ENCODE results near the gene XRCC1. TPM values are rescaled to one million over a fixed set of nuclear protein-coding genes. Genes with fewer than 3 reads are reported as not detected.

Gene XRCC1
- polyA plus RNA-seq, 1 donor from 2014 or later: 18.6 TPM

GRCh38 chr19:43607238-43608205 is 32.2 kb upstream of the XRCC1 start:
- no peaks in the 10 kb centered on the region for H3K36me3 ChIP-seq (ENCODE audit: insufficient read depth, low read length)
- H3K79me2 ChIP-seq (replicated peaks; ENCODE audit: insufficient read depth, low read length): peaks cover 7% of the 10 kb centered on the region
- H3K9me2 ChIP-seq (ENCODE audit: insufficient read depth, low read length): no peaks in the 10 kb centered on the region
- no peak overlapping the region for H3K27ac ChIP-seq (ENCODE audit: low read length)
- H3K4me3 ChIP-seq (ENCODE audit: low read length): no peak overlapping the region
- peaks cover 4% of the 10 kb centered on the region for H4K20me1 ChIP-seq (ENCODE audit: insufficient read depth)
- no peak overlapping the region for H3K4me2 ChIP-seq (ENCODE audit: low read length)
- H3K9ac ChIP-seq (ENCODE audit: low read length): no peak overlapping the region
- TF ChIP-seq MXI1 (conservative IDR thresholded peaks at IDR 0.05; ENCODE audit: poor library complexity, severe bottlenecking): no peak
- TF ChIP-seq POLR2AphosphoS5 (IDR thresholded peaks at IDR 0.05): no peak
- no peak for TF ChIP-seq EZH2 (IDR thresholded peaks at IDR 0.05; ENCODE audit: borderline replicate concordance, insufficient read depth, low read length, poor library complexity, severe bottlenecking)
- no peak for TF ChIP-seq EP300 (conservative IDR thresholded peaks at IDR 0.05; ENCODE audit: poor library complexity, severe bottlenecking)
- no peak for TF ChIP-seq SMC3 (conservative IDR thresholded peaks at IDR 0.05; ENCODE audit: poor library complexity)
- TF ChIP-seq CTCF (IDR thresholded peaks at IDR 0.05; ENCODE audit: poor library complexity, severe bottlenecking): no peak
- no peak for TF ChIP-seq RAD21 (conservative IDR thresholded peaks at IDR 0.05)
- H3K9me3 ChIP-seq (ENCODE audit: low read length): no peaks in the 10 kb centered on the region
- no peaks in the 10 kb centered on the region for H3F3A ChIP-seq (ENCODE audit: insufficient read depth, low read length, poor library complexity, severe bottlenecking)
- no peaks in the 10 kb centered on the region for H3K27me3 ChIP-seq (ENCODE audit: insufficient read depth, low read depth, low read length)
- no peak overlapping the region for H2AFZ ChIP-seq (ENCODE audit: low read depth, low read length)

GRCh38 chr19:43606569-43607229 is 31.4 kb upstream of the XRCC1 start:
- Histone ChIP-seq H3K27ac (ENCODE audit: low read length) (no peak overlapping the region), H3K27me3 (ENCODE audit: insufficient read depth, low read depth, low read length) (no peaks in the 10 kb centered on the region), H3K4me2 (ENCODE audit: low read length) (no peak overlapping the region), H3K79me2 (replicated peaks; ENCODE audit: insufficient read depth, low read length) (peaks cover under 1% of the 10 kb centered on the region), H3K4me3 (ENCODE audit: low read length) (no peak overlapping the region), H3K9ac (ENCODE audit: low read length) (no peak overlapping the region), H3K9me2 (ENCODE audit: insufficient read depth, low read length) (no peaks in the 10 kb centered on the region), H4K20me1 (ENCODE audit: insufficient read depth) (no peaks in the 10 kb centered on the region), H3F3A (ENCODE audit: insufficient read depth, low read length, poor library complexity, severe bottlenecking) (no peaks in the 10 kb centered on the region), H3K36me3 (ENCODE audit: insufficient read depth, low read length) (no peaks in the 10 kb centered on the region), H2AFZ (ENCODE audit: low read depth, low read length) (no peak overlapping the region), H3K9me3 (ENCODE audit: low read length) (no peaks in the 10 kb centered on the region)
- TF ChIP-seq TAF1 (IDR thresholded peaks at IDR 0.05; ENCODE audit: low read depth): no peak
- no peak for TF ChIP-seq POLR2AphosphoS5 (IDR thresholded peaks at IDR 0.05)
- TF ChIP-seq MXI1 (conservative IDR thresholded peaks at IDR 0.05; ENCODE audit: poor library complexity, severe bottlenecking): no peak
- no peak for TF ChIP-seq EZH2 (IDR thresholded peaks at IDR 0.05; ENCODE audit: borderline replicate concordance, insufficient read depth, low read length, poor library complexity, severe bottlenecking)
- no peak for TF ChIP-seq RAD21 (conservative IDR thresholded peaks at IDR 0.05)
- no peak for TF ChIP-seq EP300 (conservative IDR thresholded peaks at IDR 0.05; ENCODE audit: poor library complexity, severe bottlenecking)
- no peak for TF ChIP-seq SMC3 (conservative IDR thresholded peaks at IDR 0.05; ENCODE audit: poor library complexity)
- no peak for TF ChIP-seq REST (IDR thresholded peaks at IDR 0.05; ENCODE audit: borderline replicate concordance)

All from neural cell (in vitro differentiated cells).